Stomach (tissue), 9 donors: ENCODE measurements around the gene TRIP4. TPM values are rescaled to one million over a fixed set of nuclear protein-coding genes. Genes with fewer than 3 reads are reported as not detected.
A peak's percentile ranks its signal among the peaks of the same experiment; 100 is the strongest.
"Not testable (repeated sequence)": the region's sequence is repeated elsewhere in the genome, so short reads cannot be mapped to it uniquely, and the experiment has no call there.

Source experiments
- DNase-seq, 2 donors: peaks; one replicate each; pipeline versions ENCODE4 v3.0.0 to v3.0.0-alpha.2; 2013 to 2019
- H3K27ac ChIP-seq, 5 donors: fragments of 200-600 bp in 4 of 5; sonication (generic) in 4 of 5; one replicate each; pipeline ENCODE4 v1.5.1; 2013 to 2019; ENCODE audit warnings: mild to moderate bottlenecking in 1 of 5, moderate library complexity in 1 of 5
- H3K27me3 ChIP-seq, 3 donors: fragments of 200-600 bp; sonication (generic); one replicate each; pipeline ENCODE4 v1.5.1; 2017 to 2019; ENCODE audit warnings: mixed run types in 1 of 3
- H3K36me3 ChIP-seq, 4 donors: fragments of 200-600 bp; sonication (generic); 1 replicate in 3 of 4; 2 replicates in 1 of 4; pipeline ENCODE4 v1.5.1; 2016 to 2019
- H3K4me1 ChIP-seq, 4 donors: fragments of 200-600 bp; sonication (generic); one replicate each; pipeline ENCODE4 v1.5.1; 2016 to 2019
- H3K4me3 ChIP-seq, 4 donors: fragments of 200-600 bp; sonication (generic) in 3 of 4; one replicate each; pipeline ENCODE4 v1.5.1; 2016 to 2019; ENCODE audit warnings: mild to moderate bottlenecking in 1 of 4
- H3K9me3 ChIP-seq, 4 donors: fragments of 200-600 bp; sonication (generic); one replicate each; pipeline ENCODE4 v1.5.1; 2016 to 2019
- CTCF ChIP-seq, 7 experiments: fragments of 450-650 bp in 4 of 7; fragments of 200-600 bp in 3 of 7; sonication (generic) in 3 of 7; IDR thresholded peaks; one replicate each; pipeline ENCODE4 v1.5.1; 2016 to 2019; ENCODE audit warnings: antibody characterized with exemption in 7 of 7, control low read depth in 2 of 7, mild to moderate bottlenecking in 1 of 7
- EP300 ChIP-seq: sonication (generic); formaldehyde crosslinking; IDR thresholded peaks from one replicate; pipeline ENCODE4 v1.6.1; 2017; ENCODE audit warnings: antibody characterized with exemption
- POLR2A ChIP-seq, 4 donors: fragments of 450-650 bp; IDR thresholded peaks; one replicate each; pipeline ENCODE4 v1.6.1; 2016; ENCODE audit warnings: antibody characterized with exemption in 4 of 4, control low read depth in 2 of 4, mild to moderate bottlenecking in 1 of 4, moderate library complexity in 1 of 4
- POLR2AphosphoS5 ChIP-seq, 3 donors: sonication (generic); formaldehyde crosslinking; IDR thresholded peaks; one replicate each; pipeline ENCODE4 v1.6.1; 2016; ENCODE audit warnings: antibody characterized with exemption in 3 of 3
- WGBS, 5 donors: extraction: QIAGEN DNeasy Blood & Tissue Kit in 3 of 5; methylation state at CpG; one replicate each; pipeline versions ENCODE4 v1.1.5 to v1.1.7; 2013 to 2018; 5-methylcytosine and 5-hydroxymethylcytosine counted together
- intact Hi-C: fragments of 100-400 bp; cut with DNase I; formaldehyde crosslinking; loops from one replicate; pipeline ENCODE4 v1.15.1; 2023; ENCODE audit warnings: low total_unique reads
- polyA plus RNA-seq, 3 donors: library from polyadenylated mRNA; stranded (reverse); fragments of 200-250 nt; gene quantifications; one replicate each; pipeline ENCODE4 v1.2.3, GENCODE V29; 2013
- total RNA-seq, 5 donors: library from RNA; depleted of rRNA; stranded (reverse); fragments of >200 nt; gene quantifications; one replicate each; pipeline versions ENCODE4 v1.1.0 to v1.2.3, GENCODE V29; 2014 to 2016
- donor health status: healthy with polysubstance abuse.
- donor health status: Bipolar disorder and iron deficiency.
- donor health status: healthy.

The TRIP4 gene
- total and polyA plus RNA-seq, 8 donors: 1.8 to 59.4 (median 19.1) TPM

GRCh38 chr15:64361259-64361658, 26.4 kb upstream of the TRIP4 start:
- Histone ChIP-seq H3K27ac (no peak overlapping the region), H3K4me1 (peaks cover 5 to 9% (median 8%) of the 10 kb centered on the region in 4 donors), H3K9me3 (no peaks in the 10 kb centered on the region), H3K4me3 (no peak overlapping the region), H3K27me3 (no peaks in the 10 kb centered on the region), H3K36me3 (no peaks in the 10 kb centered on the region)
- intact Hi-C loops: no loop called here
- no peak for TF ChIP-seq CTCF (IDR thresholded peaks at IDR 0.05)
- no peak for TF ChIP-seq EP300
- no peak for TF ChIP-seq POLR2A (IDR thresholded peaks at IDR 0.05)
- WGBS, 5 donors: 92 to 100% (median 96%) methylated on average over 4 of the region's 4 CpGs
- DNase-seq: no peak

GRCh38 chr15:64369078-64369607, 18.5 kb upstream of the TRIP4 start:
- no peaks in the 10 kb centered on the region for H3K27me3 ChIP-seq
- whole genome bisulfite sequencing, 5 donors: 87 to 100% (median 91%) methylated on average over 2 of the region's 2 CpGs
- no peak for TF ChIP-seq EP300
- TF ChIP-seq POLR2AphosphoS5 (IDR thresholded peaks at IDR 0.05): no peak
- no peak for TF ChIP-seq POLR2A (IDR thresholded peaks at IDR 0.05)
- TF ChIP-seq CTCF (IDR thresholded peaks at IDR 0.05): no peak
- no peak overlapping the region for H3K4me3 ChIP-seq
- H3K27ac ChIP-seq: no peak overlapping the region
- H3K9me3 ChIP-seq: no peaks in the 10 kb centered on the region
- H3K36me3 ChIP-seq: no peaks in the 10 kb centered on the region
- DNase-seq: no peak
- H3K4me1 ChIP-seq: no peaks in the 10 kb centered on the region
- intact Hi-C loops: no loop called here

GRCh38 chr15:64371383-64371782, 16.3 kb upstream of the TRIP4 start:
- H3K9me3 ChIP-seq, intact Hi-C loops, H3K36me3 ChIP-seq, DNase-seq, H3K4me3 ChIP-seq, H3K4me1 ChIP-seq, H3K27me3 ChIP-seq, H3K27ac ChIP-seq: not testable (repeated sequence)
- WGBS, 5 donors: 96 to 99% (median 97%) methylated on average over 8 of the region's 8 CpGs

GRCh38 chr15:64373360-64373759, 14.3 kb upstream of the TRIP4 start:
- no peaks in the 10 kb centered on the region for H3K27me3 ChIP-seq
- no peak overlapping the region for H3K4me3 ChIP-seq
- no peaks in the 10 kb centered on the region for H3K36me3 ChIP-seq
- H3K4me1 ChIP-seq: no peaks in the 10 kb centered on the region
- TF ChIP-seq POLR2AphosphoS5 (IDR thresholded peaks at IDR 0.05) (no peak), EP300 (no peak), CTCF (IDR thresholded peaks at IDR 0.05) (no peak), POLR2A (IDR thresholded peaks at IDR 0.05) (no peak)
- no peak overlapping the region for H3K27ac ChIP-seq
- 88 to 95% (median 91%) methylated on average over 8 of the region's 8 CpGs for WGBS, 5 donors
- DNase-seq: no peak
- H3K9me3 ChIP-seq: no peaks in the 10 kb centered on the region
- intact Hi-C loops: no loop called here

GRCh38 chr15:64379216-64379960, 8.2 kb upstream of the TRIP4 start:
- 67 to 71% (median 69%) methylated on average over 9 of the region's 9 CpGs for WGBS, 5 donors
- peaks cover 7 to 29% (median 14%) of the 10 kb centered on the region in 4 donors for H3K4me1 ChIP-seq

GRCh38 chr15:64380130-64380870, 7.3 kb upstream of the TRIP4 start:
- 51 to 60% (median 56%) methylated on average over 11 of the region's 11 CpGs for WGBS, 5 donors
- DNase-seq, H3K27ac ChIP-seq, H3K27me3 ChIP-seq, H3K9me3 ChIP-seq, H3K36me3 ChIP-seq, intact Hi-C loops: not testable (repeated sequence)
- H3K4me3 ChIP-seq: peak overlapping the region; percentile 47 to 72 (median 60)
- peaks cover 7 to 29% (median 14%) of the 10 kb centered on the region in 4 donors for H3K4me1 ChIP-seq

More at GRCh38 chr15:64379216-64379960, 8.2 kb upstream of the TRIP4 start:
- no peak for TF ChIP-seq POLR2AphosphoS5 (IDR thresholded peaks at IDR 0.05)
- TF ChIP-seq POLR2A (IDR thresholded peaks at IDR 0.05): no peak
- no peak for TF ChIP-seq CTCF (IDR thresholded peaks at IDR 0.05)
- TF ChIP-seq EP300: no peak
- H3K36me3 ChIP-seq: no peaks in the 10 kb centered on the region
- H3K27ac ChIP-seq: no peak overlapping the region
- H3K9me3 ChIP-seq: no peaks in the 10 kb centered on the region
- H3K4me3 ChIP-seq: no peak overlapping the region
- DNase-seq: no peak
- intact Hi-C loops: no loop called here
- H3K27me3 ChIP-seq: no peaks in the 10 kb centered on the region
